Amniotic epithelial cell (primary cell): ENCODE measurements around the gene APC2.
"Not testable (repeated sequence)": the region's sequence is repeated elsewhere in the genome, so short reads cannot be mapped to it uniquely, and the experiment has no call there.

ENCODE experiments used
- DNase-seq: peaks from one replicate; pipeline ENCODE4 v3.0.0-alpha.2; 2010; ENCODE audit warnings: low read depth

The APC2 gene

GRCh38 chr19:1466018-1466460 lies 16.1 kb downstream of the APC2 start:
- DNase-seq = no peak

- DNase-seq = no peak
Observed at GRCh38 chr19:1466461-1467214, 16.7 kb downstream of the APC2 start.

- DNase-seq = no peak
Observed at GRCh38 chr19:1467215-1467489, 17.2 kb downstream of the APC2 start.

GRCh38 chr19:1467490-1468273 lies 17.8 kb downstream of the APC2 start:
- DNase-seq = no peak

GRCh38 chr19:1468274-1468820 lies 18.4 kb downstream of the APC2 start:
- DNase-seq = no peak

- DNase-seq = no peak
Observed at GRCh38 chr19:1468821-1469254, 18.9 kb downstream of the APC2 start.

GRCh38 chr19:1469255-1470054 lies 19.5 kb downstream of the APC2 start:
- DNase-seq = no peak

GRCh38 chr19:1470055-1470304 lies 20.1 kb downstream of the APC2 start:
- no peak for DNase-seq

GRCh38 chr19:1470305-1471009 lies 20.5 kb downstream of the APC2 start:
- DNase-seq = no peak

- DNase-seq = no peak
Observed at GRCh38 chr19:1471010-1471514, 21.1 kb downstream of the APC2 start.

- DNase-seq = no peak
Observed at GRCh38 chr19:1471515-1472160, 21.7 kb downstream of the APC2 start.

GRCh38 chr19:1472231-1473084 lies 22.5 kb downstream of the APC2 start:
- no peak for DNase-seq

- DNase-seq = no peak
Observed at GRCh38 chr19:1473085-1473851, 23.3 kb downstream of the APC2 start.

- DNase-seq = no peak
Observed at GRCh38 chr19:1474011-1474764, 24.3 kb downstream of the APC2 start.

- no peak for DNase-seq
Observed at GRCh38 chr19:1474765-1475351, 24.9 kb downstream of the APC2 start.

- DNase-seq = no peak
Observed at GRCh38 chr19:1475751-1476437, 26.0 kb downstream of the APC2 start.

- not testable (repeated sequence) for DNase-seq
Observed at GRCh38 chr19:1477056-1477455, 27.1 kb downstream of the APC2 start.
